Measurements from ENCODE around the gene PIF1. TPM values are rescaled to one million over a fixed set of nuclear protein-coding genes. Genes with fewer than 3 reads are reported as not detected.
A peak's percentile ranks its signal among the peaks of the same experiment; 100 is the strongest.

The PIF1 gene
- total RNA-seq, 1 experiment from 2014 or later: 34.9 TPM

- Histone ChIP-seq H3K36me3 (ENCODE audit: control insufficient read depth in 1 of 2, insufficient read depth in 2 of 2, low read length in 2 of 2) (no peaks in the 10 kb centered on the region), H3K4me3 (replicated peaks in 1 of 2; ENCODE audit: low read depth in 1 of 2, low read length in 2 of 2) (no peak overlapping the region), H3K9me2 (ENCODE audit: insufficient read depth) (no peaks in the 10 kb centered on the region), H2AFZ (ENCODE audit: low read depth, low read length, poor library complexity, severe bottlenecking) (no peak overlapping the region), H4K20me1 (ENCODE audit: insufficient read depth) (no peaks in the 10 kb centered on the region), H3K4me2 (ENCODE audit: low read length) (peak overlapping the region; percentile 18), H3K79me2 (ENCODE audit: insufficient read depth, low read length) (no peaks in the 10 kb centered on the region), H3K4me1 (ENCODE audit: control insufficient read depth in 1 of 2, insufficient read depth in 2 of 2, low read length in 2 of 2) (peaks cover 2 to 45% of the 10 kb centered on the region in 2 experiments; a peak in 3 of 4 replicates), H3K27ac (ENCODE audit: low read depth, low read length) (no peak overlapping the region), H3K9ac (ENCODE audit: low read length) (no peak overlapping the region), H3K9me3 (ENCODE audit: control insufficient read depth in 1 of 2, insufficient read depth in 1 of 2, low read depth in 1 of 2, low read length in 2 of 2) (no peaks in the 10 kb centered on the region), H3K27me3 (ENCODE audit: insufficient read depth, low read length) (no peaks in the 10 kb centered on the region)
- ATAC-seq: no peak
- ChIA-PET CTCF (no interaction called here), POLR2A (no interaction called here), RAD21 (ENCODE audit: low non-redundant PET in 1 of 2, low total read pairs in 2 of 2, uncharacterized antibody in 2 of 2, unreplicated experiment in 2 of 2) (no interaction called here)
- intact Hi-C loops (cut with micrococcal nuclease): no loop called here
- DNase-seq (ENCODE audit: low read depth, low spot score): no peak
- no peak for TF ChIP-seq ZBTB33 (IDR thresholded peaks at IDR 0.05; ENCODE audit: extremely low read depth, insufficient replicate concordance, low read length)
- no peak for TF ChIP-seq CBX3 (IDR thresholded peaks at IDR 0.05; ENCODE audit: low read depth)
- TF ChIP-seq POLR2AphosphoS5 (IDR thresholded peaks at IDR 0.05; ENCODE audit: low read depth, low read length): no peak
- TF ChIP-seq SP1 (IDR thresholded peaks at IDR 0.05; ENCODE audit: low read depth): no peak
- no peak for TF ChIP-seq MAX (IDR thresholded peaks at IDR 0.05)
- no peak for TF ChIP-seq REST (IDR thresholded peaks at IDR 0.05; ENCODE audit: low read depth)
- TF ChIP-seq SIN3A (IDR thresholded peaks at IDR 0.05; ENCODE audit: low read depth): no peak
- TF ChIP-seq FOSL1 (IDR thresholded peaks at IDR 0.05; ENCODE audit: low read depth): no peak
- no peak for TF ChIP-seq EZH2 (IDR thresholded peaks at IDR 0.05)
- TF ChIP-seq YY1 (IDR thresholded peaks at IDR 0.05; ENCODE audit: extremely low read depth, insufficient replicate concordance, low read depth, low read length): no peak
- no peak for TF ChIP-seq TCF7L2 (IDR thresholded peaks at IDR 0.05; ENCODE audit: borderline replicate concordance, extremely low read depth, insufficient read depth, insufficient read length)
- BruUV-seq (replicated peaks): no TSS peak
These were observed 53.0 kb downstream of the PIF1 start for GRCh38 chr15:64772488-64772887.

Data from HCT116 (cell line).